ENCODE measurements around the gene GID4.
"Not testable (repeated sequence)": the region's sequence is repeated elsewhere in the genome, so short reads cannot be mapped to it uniquely, and the experiment has no call there.

Gene GID4
- 20.9 to 21.3 reads per million in 2 donors for total RNA-seq

DNA sequence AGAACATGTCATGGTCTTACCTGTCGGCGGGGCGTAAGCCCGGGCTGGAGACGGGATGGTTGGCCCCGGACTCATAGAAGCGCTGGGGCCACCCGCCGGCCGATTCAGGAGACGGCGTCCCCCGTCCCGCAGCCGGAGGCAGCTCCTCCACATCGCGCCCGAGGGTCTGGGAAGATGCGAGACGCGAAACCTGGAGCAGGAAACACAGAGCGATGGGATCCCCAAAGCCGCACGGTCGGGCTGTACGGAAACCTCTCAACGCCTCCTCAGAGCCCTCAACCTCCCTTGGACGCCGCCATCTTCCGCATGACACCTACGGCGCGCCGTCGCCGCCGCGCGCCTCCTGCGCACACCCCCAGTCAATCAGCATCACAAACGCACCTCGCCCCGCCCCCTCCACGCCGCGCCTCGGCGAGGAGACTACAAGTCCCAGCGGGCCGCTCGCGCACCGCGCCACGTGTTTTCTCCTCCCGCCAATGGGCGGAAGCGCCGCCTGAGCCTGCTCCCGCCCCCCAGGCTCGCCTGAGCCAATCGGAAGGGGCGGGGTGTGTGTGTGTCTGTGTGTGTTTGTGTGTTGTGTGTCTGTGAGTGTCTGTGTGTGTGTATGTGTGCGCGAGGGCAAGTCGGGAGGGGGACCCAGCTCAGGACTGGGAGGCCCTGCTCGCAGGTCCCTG lies at the start of gene GID4, which contains the start of gene ATPAF2:
TSS of gene GID4 (plus strand) at position 548 of the 674 bp plus-strand sequence. CDS start at position 605, 57 bp downstream.
TSS of gene ATPAF2 (minus strand) at position 308 of the 674 bp plus-strand sequence. CDS start at position 153, 155 bp downstream.
- peak; percentile 100 for DNase-seq

DNA sequence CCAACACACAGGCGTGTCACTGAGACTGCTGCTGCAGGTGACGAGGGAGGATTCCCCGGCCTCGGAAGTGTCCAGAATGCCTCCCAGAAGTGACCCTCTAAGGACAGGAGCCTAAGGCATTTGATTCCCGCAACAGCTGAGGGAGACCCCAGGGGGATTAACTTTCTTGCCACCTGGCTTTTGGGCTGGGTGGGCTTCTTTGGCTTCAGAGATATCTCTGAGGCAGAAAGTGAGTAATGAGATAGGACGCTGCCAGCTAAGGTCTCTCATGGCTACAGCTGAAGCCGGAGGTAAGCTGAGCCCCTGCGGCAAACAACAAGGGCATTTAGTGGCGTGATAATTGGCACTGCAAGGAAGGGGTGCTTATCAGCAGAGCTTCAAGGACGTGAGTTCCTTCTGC lies 49.6 kb upstream of the GID4 start:
- no peak for DNase-seq

DNA sequence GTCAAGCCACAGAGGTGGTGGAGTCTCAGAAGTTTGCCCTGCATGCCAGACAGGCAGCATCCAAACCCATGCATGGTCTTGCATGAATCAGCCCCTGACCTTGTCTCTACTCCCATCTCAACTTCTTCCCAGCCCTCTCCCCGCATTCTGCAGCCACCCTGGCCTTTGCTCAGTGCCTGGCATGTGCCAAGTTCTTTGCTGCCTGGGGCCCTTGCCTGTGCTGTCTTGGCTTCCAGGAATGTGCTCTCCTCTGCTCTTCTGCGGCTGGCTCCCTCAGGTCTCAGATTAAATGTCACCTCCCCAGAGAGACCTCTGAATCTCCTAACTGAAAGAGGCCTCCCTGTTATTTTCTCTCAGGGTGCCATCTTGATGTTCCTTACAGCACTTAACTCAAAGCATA lies 48.9 kb upstream of the GID4 start:
- no peak for DNase-seq

DNA sequence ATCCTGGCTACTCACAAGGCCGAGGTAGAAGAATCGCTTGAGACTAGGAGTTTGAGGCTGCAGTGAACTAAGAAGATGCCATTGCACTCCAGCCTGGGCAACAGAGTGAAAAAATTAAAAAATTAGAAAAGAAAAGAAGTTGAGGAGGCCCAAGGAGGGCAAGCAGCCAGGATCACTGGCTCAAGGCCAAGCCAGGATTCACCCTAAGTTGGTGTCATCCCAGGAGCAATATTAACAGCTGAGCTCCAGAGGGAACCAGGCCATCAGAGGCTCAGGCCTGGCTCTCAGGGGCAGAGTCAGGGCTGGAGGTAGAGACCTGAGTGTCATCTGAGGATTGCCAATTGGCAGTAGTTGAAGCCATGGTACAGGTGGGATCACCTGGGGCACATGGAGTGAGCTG lies 45.8 kb upstream of the GID4 start:
- DNase-seq = no peak

DNA sequence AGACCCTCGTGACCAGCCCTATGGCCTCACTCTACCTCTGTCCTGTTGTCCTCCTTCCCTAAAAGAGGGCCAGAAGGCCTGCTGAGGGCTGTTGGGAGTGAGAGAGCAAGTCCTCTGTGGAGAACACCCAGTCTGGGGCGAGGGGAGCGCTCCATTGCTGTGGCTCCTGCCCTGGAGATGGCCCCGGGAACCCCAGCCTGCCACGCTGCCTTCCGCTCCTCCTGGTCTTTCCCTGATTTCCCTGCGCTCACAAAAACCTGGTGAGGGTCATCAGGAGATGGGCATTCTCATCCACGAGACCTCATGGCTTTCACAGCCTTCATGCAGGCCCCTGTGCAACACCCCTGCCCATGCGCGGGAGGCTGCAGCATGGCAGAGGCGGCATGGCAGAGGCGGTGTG lies 45.4 kb upstream of the GID4 start:
- DNase-seq = no peak

DNA sequence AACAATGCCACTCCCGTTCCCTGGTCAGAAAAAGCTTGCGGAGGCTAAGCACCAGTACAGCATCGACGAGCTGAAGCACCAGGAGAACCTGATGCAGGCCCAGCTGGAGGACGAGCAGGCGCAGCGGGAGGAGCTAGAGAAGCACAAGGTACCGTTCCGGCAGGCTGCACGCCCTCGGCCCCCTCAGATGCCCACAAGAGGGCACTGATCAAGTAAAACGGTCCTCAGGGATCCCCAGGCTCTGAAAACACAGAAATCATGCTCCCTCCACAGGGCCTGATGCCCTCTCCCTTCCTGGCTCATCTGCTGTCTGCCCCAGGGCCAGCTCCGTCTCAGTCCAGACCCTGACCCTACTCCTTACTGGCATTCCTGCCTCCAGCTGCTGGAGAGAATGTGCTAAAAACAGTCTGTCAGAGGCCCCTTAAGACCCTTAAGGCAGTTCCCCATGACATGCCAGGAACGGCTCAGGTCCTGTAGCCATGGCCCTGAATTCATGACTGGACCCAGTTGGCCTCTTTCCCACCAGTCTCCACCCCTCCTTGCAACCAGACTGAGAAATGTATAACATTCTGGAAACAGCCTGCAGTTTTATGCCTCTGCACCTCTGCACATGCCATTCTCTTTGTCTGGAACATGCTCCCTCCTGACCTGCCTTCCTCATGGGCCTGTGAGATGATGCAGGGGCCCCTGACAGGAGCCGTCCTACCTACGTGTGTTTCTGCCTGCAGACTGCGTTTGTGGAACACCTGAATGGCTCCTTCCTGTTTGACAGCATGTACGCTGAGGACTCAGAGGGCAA lies 44.7 kb upstream of the GID4 start:
- DNase-seq = no peak

DNA sequence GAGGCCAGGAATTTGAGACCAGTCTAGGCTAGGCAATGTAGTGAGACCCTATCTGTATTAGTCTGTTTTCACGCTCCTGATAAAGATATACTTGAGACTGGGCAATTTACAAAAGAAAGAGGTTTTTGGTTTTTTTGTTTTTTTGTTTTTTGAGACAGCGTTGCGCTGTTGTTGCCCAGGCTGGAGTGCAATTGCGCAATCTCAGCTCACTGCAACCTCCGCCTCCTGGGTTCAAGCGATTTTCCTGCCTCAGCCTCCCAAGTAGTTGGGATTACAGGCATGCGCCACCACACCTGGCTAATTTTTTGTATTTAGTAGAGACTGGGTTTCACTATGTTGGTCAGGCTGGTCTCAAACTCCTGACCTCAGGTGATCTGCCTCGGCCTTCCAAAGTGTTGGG lies 43.3 kb upstream of the GID4 start:
- not testable (repeated sequence) for DNase-seq

DNA sequence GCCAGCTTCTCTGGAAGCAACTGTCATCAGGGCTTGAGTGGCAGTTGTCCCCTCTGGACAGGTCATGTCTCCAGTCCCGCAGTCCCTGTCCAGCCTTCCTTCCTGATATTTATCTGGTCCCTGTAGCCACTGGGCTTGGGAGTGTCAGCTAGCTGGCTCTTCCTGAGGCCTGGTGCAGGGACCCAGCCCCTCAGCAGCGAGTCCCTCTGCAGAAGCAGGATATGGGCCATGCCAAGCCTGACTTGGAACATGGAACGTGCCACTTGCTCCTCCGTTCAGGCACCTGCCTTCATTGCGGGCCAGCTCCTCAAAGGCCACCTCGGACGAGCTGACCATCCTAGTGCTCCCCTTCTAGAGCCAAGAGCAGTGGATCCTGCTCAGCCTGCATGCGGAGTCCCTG lies 40.3 kb upstream of the GID4 start:
- DNase-seq = no peak

DNA sequence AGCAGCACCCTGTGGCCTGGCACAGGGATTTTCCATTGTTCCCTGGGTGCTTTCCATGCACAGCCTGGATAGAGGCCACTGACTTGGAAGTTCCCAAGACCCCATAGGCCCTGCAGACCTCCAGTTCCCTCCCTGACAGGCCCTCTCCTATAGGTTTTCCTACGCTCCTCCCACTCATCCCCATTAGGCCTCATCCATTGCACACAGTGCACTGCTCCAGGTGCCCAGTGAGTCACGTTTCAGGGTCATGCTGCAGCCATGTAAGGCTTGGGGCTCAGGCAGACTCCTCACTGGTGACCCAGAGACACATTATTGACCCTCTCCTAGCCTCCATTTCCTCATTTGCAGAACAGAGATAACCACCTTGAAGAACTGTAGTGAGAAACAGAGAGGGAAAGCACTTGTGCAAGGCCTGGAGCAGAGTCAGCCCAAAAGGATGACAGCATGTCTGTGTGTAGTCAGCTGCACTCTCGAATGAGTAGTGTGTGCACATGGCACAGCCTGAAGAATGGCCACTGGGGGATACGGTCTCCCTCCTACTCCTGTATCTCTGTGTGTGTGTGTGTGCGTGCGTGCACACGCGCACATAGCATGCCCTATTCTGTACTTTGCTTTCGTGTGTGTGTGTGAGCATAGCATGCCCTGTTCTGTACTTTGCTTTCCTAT lies 39.7 kb upstream of the GID4 start:
- DNase-seq = no peak

DNA sequence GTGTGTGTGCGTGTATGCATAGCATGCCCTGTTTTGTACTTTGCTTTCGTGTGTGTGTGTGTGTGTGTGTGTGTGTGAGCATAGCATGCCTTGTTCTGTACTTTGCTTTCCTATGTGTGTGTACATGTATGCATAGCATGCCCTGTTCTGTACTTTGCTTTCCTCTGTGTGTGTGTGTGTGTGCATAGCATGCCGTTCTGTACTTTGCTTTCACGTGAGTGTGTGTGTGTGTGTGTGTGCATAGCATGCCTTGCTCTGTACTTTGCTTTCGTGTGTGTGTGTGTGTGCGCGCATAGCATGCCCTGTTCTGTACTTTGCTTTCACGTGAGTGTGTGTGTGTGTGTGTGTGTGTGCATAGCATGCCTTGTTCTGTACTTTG lies 39.2 kb upstream of the GID4 start:
- DNase-seq = no peak

DNA sequence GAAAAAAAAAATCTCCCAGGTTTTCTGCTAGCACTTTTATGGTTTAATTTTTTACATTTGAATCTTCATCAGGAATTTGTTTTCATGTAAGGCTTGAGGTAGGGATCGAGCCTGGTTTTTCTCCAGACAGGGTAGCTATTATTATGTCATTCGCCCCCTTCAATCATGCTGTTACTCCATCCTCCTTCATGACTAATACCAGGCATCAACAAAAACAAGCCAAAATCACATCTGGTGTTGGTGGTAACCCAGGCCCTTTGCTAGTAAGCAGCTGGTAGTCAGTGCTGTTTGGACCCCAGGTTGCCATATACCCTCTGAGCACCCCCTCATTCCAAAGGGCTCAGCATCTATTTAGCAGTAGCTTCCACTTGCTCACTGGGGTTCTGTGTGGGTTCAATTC lies 37.0 kb upstream of the GID4 start:
- no peak for DNase-seq

DNA sequence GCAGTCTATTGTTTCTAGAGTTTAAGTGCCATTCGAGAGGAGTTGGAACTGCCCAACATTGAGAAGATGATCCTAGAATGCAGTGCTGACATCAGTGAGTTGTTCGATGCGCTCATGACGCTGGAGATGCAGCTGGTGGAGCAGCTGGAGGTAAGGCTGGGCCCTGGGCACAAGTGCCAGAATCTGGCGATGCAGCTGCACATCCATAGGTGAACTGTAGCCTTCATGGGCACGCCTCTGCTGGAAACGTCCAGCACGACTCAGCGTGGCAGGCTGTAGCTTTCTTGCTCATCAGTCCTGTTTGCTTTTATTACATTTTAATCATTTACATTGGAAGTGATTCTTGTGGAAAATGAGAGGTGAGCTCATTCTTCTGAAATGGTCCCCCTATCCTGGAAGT lies 34.9 kb upstream of the GID4 start:
- DNase-seq = no peak

DNA sequence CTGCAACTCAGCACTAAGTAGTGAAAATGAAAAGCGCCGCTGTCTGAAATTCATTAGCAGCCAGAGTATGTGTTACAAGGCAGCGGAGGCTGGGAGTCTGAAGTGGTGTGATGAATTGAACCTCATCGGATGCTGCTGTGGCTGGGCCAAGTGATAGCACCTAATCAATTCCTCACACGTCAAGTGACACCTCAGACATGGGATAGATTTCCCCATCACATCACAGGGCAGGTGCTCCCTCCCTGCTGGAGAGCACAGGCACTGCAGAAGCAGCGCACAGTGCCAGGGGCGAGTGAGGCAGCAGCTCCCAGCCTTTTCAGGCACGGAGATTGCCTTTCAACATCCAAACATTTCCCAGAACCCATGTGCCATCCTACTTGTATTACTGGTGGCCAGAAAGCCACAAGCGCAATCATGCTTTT lies 34.3 kb upstream of the GID4 start:
- DNase-seq = no peak

DNA sequence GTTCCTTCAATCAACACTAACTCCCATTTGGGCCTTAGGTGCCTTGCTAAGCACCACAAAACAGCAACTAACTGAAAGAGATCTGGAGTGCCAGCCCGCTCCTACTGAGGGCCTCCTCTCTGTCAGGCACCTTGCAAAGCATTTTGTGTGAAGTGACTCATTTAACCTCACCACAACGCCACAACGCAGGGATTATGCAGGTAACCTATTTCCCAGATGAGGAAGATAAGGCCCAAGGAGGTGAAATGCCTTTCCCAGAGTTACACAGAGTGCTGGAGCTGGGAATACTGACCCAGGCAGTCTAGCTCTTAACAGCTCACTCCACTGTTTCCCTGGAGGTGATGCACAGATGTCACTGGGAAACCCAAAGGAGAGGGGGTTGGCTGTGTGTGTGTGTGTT lies 33.7 kb upstream of the GID4 start:
- no peak for DNase-seq

DNA sequence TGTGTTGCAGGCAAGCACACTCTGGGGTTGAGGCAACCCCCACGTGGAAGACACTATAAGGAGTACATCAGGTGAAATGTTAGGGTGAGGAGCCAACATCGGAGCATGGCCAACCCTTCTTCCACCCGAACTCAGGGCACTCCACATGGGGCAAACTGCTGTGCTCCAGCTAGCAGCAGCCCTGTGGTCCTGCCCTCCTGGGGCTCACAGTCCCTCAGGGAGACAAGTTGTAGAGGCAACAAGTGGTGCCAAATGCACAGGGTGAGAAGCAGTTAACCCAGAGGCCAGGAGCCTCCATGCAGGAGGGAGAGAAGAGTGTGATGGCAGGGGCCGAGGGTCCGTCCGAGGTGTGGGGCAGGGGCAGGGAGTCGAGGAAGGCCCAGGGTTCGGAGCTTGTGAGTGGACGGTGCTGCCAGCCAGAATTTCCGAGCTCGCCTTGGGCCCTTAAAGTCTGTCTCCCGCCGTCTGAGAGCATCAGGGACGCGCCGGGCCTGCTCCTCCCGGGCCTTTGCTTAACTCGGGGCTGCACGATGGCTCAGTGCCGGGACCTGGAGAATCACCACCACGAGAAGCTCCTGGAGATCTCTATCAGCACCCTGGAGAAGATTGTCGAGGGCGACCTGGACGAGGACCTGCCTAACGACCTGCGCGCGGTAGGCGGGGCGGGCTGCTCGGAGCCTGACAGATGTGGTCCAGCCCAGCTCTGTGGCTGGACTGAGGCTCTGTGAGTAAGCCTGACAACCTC lies 32.5 kb upstream of the GID4 start:
- DNase-seq = no peak

DNA sequence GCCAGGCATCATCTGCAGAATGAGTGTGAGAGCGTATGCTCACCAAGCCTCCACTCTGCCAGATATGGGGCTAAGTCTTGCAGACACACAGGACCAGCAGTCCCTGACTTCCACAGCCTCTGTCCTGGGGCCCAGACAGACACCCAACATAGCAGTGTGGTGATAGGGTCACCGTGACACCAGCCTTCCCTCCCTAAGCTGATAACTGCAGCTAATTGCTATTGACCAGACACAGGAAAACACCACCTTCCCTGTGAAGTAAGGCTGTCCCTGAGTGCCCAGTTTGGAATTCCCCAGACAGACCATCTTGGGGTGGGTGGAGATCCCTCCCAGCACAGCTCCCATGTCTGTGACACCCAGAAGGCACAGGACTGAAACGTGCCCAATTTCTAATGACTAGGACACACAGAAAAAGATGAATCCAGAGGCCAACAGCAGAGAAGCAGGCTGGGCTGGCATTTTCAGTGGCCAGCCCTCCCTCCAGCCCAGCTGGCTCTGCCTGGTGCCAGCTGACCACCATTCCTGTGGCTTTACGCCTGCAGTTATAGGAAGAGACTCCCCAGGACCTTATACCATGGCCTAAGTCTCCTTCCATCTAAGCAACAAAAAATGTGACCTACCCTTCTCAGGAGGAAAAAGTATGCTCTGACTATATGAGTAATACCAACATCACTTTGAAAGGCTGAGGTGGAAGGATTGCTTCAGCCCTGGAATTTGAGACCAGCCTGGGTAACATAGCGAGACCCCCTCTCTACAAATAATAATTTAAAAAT lies 30.5 kb upstream of the GID4 start:
- DNase-seq = no peak

DNA sequence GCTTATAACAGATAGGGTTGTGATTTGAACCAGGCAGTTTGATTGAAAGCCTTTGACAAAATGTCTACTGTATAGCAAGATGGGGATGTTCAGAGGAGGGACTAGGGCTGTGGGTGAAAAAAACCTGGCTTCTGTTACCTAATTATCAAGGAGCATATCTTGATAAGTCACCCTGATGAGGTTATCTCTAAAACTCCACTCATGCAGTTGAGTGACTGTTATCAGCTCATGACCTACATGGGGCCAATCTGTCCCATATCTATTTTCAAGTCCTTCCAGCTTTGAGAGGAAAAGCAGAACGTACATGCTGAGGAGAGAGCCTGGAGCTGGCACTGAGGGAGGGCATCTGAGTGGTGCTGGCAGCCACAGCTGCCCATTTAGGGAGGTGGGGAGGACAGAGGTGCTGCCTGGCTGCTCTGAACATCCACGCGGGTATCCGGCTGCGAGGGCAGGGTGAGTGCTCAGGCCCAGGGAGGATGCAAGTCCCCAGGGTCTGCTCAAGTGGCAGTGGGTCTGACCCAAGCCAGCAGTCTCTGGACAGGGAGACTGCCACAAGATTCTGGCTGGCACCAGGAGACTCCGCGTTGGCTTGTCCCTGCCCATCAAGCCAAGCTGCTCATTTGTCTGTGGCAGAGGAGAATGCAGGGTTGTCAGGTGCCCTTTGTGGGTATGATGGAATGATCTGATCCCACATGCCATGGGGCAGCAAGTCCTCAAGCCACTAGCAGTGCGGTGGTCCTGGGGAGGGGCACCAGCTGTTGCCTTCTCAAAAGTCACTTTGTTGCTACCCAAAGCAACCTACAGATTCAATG lies 29.4 kb upstream of the GID4 start:
- DNase-seq = no peak

DNA sequence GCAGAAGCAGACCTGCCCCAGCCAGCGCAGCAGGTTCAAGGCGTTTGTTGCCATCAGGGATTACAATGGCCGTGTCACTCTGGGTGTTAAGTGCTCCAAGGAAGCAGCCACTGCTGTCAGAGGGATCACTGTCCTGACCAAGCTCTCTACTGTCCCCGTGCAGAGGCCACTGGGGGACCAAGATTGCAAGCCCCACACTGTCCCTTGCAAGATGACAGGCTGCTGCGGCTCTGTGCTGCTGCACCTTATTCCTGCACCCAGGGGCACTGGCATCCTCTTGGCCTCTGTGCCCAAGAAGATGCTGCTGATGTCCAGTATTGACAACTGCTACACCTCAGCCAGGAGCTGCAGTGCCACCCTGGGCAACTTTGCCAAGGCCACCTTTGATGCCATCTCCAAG lies 27.9 kb upstream of the GID4 start:
- DNase-seq = no peak

DNA sequence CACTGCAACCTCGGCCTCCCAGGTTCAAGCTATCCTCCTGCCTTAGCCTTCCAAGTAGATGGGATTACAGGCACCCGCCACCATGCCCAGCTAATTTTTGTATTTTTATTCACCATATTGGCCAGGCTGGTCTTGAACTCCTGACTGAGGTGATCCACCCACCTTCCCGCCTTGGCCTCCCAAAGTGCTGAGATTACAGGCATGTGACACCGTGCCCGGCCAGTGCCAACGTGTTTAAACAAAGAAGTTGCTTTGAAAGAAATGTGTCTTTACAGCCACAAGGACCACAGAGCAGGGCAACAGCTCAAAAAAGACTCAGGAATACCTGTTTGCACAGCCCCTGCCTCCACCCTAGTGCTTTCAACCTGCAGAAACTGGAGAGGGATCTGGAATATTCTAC lies 25.2 kb upstream of the GID4 start:
- no peak for DNase-seq

DNA sequence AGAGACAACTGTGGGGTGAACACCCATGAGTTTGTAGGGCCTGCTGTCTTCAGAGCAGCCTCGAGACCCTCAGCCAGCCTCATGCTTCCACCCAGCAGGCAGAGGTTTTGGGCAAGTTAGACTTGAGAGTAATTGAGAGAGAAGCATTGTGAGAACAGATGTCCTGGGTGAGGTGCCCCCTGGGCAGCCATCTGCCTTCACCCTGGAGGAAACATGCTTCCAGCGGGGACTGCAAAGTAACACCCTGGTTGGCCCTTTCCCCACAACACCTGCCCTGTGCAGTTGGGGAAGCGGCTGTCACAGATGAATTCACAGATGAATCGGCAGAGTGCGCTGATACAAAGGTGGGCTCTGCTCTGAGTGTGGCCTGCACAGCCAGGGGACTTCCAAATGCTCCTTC lies 23.6 kb upstream of the GID4 start:
- DNase-seq = no peak

DNA sequence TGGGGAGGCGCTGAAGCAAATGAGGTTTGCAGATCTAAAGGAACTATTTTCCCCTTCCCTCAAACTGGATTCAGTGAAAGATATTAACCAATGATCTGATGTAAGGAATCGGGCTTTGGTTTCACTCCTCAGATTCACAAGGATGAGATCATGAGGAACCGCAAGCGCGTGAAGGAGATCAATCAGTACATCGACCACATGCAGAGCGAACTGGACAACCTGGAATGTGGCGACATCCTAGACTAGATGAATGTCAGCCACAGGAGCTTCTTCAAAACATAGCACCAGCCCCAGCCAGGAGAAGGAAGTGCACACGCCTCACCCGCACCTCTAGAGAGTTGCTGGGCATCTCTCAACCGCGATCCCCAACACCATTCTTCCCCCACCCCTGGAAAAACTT lies 22.8 kb upstream of the GID4 start:
- DNase-seq = no peak
